WTC11 (cell line): ENCODE data around the gene COBLL1. TPM values are rescaled to one million over a fixed set of nuclear protein-coding genes. Genes with fewer than 3 reads are reported as not detected.

Experiments
- ATAC-seq: fragments of 200-7000 bp; cut with Tn5 transposase; 2 replicates; pipeline ENCODE4 v1.10.0; 2021; ENCODE audit warnings: mild to moderate bottlenecking, moderate library complexity
- CTCF ChIA-PET: fragments of 300-600 bp; sonication (Branson Sonifier 250); formaldehyde crosslinking; loops from one replicate; lab custom pipeline; 2021; ENCODE audit warnings: antibody characterized with exemption; lab: Charles Lee
- POLR2A ChIA-PET: fragments of 350-600 bp; sonication (Branson Sonifier 250); formaldehyde crosslinking; loops from one replicate; lab custom pipeline; 2021; ENCODE audit warnings: antibody characterized with exemption; lab: Charles Lee
- DNase-seq: peaks from one replicate; pipeline ENCODE4 v3.0.0; 2021; ENCODE audit warnings: low spot score
- H3K27ac Mint-ChIP-seq: 2 replicates; pipeline ENCODE4 v1.8.0; 2021; ENCODE audit warnings: mixed read lengths
- H3K27me3 Mint-ChIP-seq: 2 replicates; pipeline ENCODE4 v1.8.0; 2021; ENCODE audit warnings: low read depth, mild to moderate bottlenecking, moderate library complexity, mixed read lengths
- H3K36me3 Mint-ChIP-seq: 2 replicates; pipeline ENCODE4 v1.8.0; 2021; ENCODE audit warnings: mixed read lengths
- H3K4me1 Mint-ChIP-seq: 2 replicates; pipeline ENCODE4 v1.8.0; 2022; ENCODE audit warnings: mixed read lengths
- H3K4me3 Mint-ChIP-seq: 2 replicates; pipeline ENCODE4 v1.8.0; 2021; ENCODE audit warnings: mild to moderate bottlenecking, moderate library complexity, mixed read lengths
- H3K9me3 Mint-ChIP-seq: 2 replicates; pipeline ENCODE4 v1.8.0; 2021; ENCODE audit warnings: mixed read lengths
- ATF1 ChIP-seq: sonication (generic); formaldehyde crosslinking; IDR thresholded peaks from 2 replicates; pipeline ENCODE4 v1.8.1; 2023; ENCODE audit warnings: mild to moderate bottlenecking, moderate library complexity, missing genetic modification reagents
- ATF2 ChIP-seq: sonication (generic); formaldehyde crosslinking; IDR thresholded peaks from 2 replicates; pipeline ENCODE4 v1.8.1; 2022; ENCODE audit warnings: low read depth, missing genetic modification reagents, borderline replicate concordance
- CREB1 ChIP-seq: sonication (generic); formaldehyde crosslinking; IDR thresholded peaks from 2 replicates; pipeline ENCODE4 v1.8.0; 2023; ENCODE audit warnings: mild to moderate bottlenecking, missing genetic modification reagents
- E2F5 ChIP-seq: sonication (generic); formaldehyde crosslinking; IDR thresholded peaks from 2 replicates; pipeline ENCODE4 v1.8.1; 2022; ENCODE audit warnings: mild to moderate bottlenecking, moderate library complexity, missing genetic modification reagents
- ERG ChIP-seq: fragments of 250-450 bp; sonication (Bioruptor Pico); IDR thresholded peaks from 2 replicates; pipeline ENCODE4 v1.8.0; 2021; ENCODE audit warnings: mild to moderate bottlenecking
- ESRRA ChIP-seq: sonication (generic); formaldehyde crosslinking; IDR thresholded peaks from 2 replicates; pipeline ENCODE4 v1.8.1; 2022; ENCODE audit warnings: mild to moderate bottlenecking, missing genetic modification reagents, borderline replicate concordance
- ETV6 ChIP-seq: sonication (generic); formaldehyde crosslinking; IDR thresholded peaks from 2 replicates; pipeline ENCODE4 v1.8.1; 2022; ENCODE audit warnings: mild to moderate bottlenecking, missing genetic modification reagents
- GABPB1 ChIP-seq: sonication (generic); formaldehyde crosslinking; IDR thresholded peaks from 2 replicates; pipeline ENCODE4 v1.8.1; 2023; ENCODE audit warnings: mild to moderate bottlenecking, missing genetic modification reagents
- GTF2I ChIP-seq: fragments of 250-450 bp; sonication (Bioruptor Pico); conservative IDR thresholded peaks from 2 replicates; pipeline ENCODE4 v1.4.0; 2021; ENCODE audit warnings: mild to moderate bottlenecking
- MXD4 ChIP-seq: fragments of 250-450 bp; sonication (Bioruptor Pico); IDR thresholded peaks from 2 replicates; pipeline ENCODE4 v1.8.0; 2021; ENCODE audit warnings: mild to moderate bottlenecking, moderate library complexity, borderline replicate concordance
- NFE2L1 ChIP-seq: sonication (generic); formaldehyde crosslinking; IDR thresholded peaks from 2 replicates; pipeline ENCODE4 v1.8.1; 2023; ENCODE audit warnings: missing genetic modification reagents
- NR3C1 ChIP-seq: sonication (generic); formaldehyde crosslinking; conservative IDR thresholded peaks from 2 replicates; pipeline ENCODE4 v1.8.1; 2023; ENCODE audit warnings: low read depth, mild to moderate bottlenecking, missing genetic modification reagents
- OVOL2 ChIP-seq: fragments of 250-450 bp; sonication (Bioruptor Pico); IDR thresholded peaks from 2 replicates; pipeline ENCODE4 v1.9.0; 2021; ENCODE audit warnings: mild to moderate bottlenecking, borderline replicate concordance
- PREB ChIP-seq: sonication (generic); formaldehyde crosslinking; IDR thresholded peaks from 2 replicates; pipeline ENCODE4 v1.8.1; 2022; ENCODE audit warnings: mild to moderate bottlenecking, missing genetic modification reagents, moderate library complexity, borderline replicate concordance
- RORB ChIP-seq: fragments of 250-450 bp; sonication (Bioruptor Pico); IDR thresholded peaks from 2 replicates; pipeline ENCODE4 v1.9.0; 2021; ENCODE audit warnings: mild to moderate bottlenecking
- SMAD3 ChIP-seq: sonication (generic); formaldehyde crosslinking; IDR thresholded peaks from 2 replicates; pipeline ENCODE4 v1.8.0; 2022; ENCODE audit warnings: missing genetic modification reagents, mild to moderate bottlenecking, borderline replicate concordance
- SMAD4 ChIP-seq: sonication (generic); formaldehyde crosslinking; IDR thresholded peaks from 2 replicates; pipeline ENCODE4 v1.8.0; 2022; ENCODE audit warnings: mild to moderate bottlenecking, missing genetic modification reagents
- SOX15 ChIP-seq: fragments of 250-450 bp; sonication (Bioruptor Pico); IDR thresholded peaks from 2 replicates; pipeline ENCODE4 v1.9.0; 2021; ENCODE audit warnings: mild to moderate bottlenecking
- SP1 ChIP-seq: sonication (generic); formaldehyde crosslinking; conservative IDR thresholded peaks from 2 replicates; pipeline ENCODE4 v1.8.1; 2022; ENCODE audit warnings: missing genetic modification reagents
- TEAD4 ChIP-seq: sonication (generic); formaldehyde crosslinking; IDR thresholded peaks from 2 replicates; pipeline ENCODE4 v1.8.0; 2022; ENCODE audit warnings: mild to moderate bottlenecking, missing genetic modification reagents
- total RNA-seq: library from RNA; stranded (reverse); gene quantifications from 3 replicates; pipeline ENCODE4 v1.2.3, GENCODE V29; 2021
- TF ChIP-seq, protein P1 (sequence below): sonication (generic); formaldehyde crosslinking; IDR thresholded peaks from 2 replicates; pipeline ENCODE4 v1.8.0; 2022; ENCODE audit warnings: mild to moderate bottlenecking, missing genetic modification reagents

COBLL1 gene
- total RNA-seq, 1 experiment from 2014 or later: 5.8 TPM

DNA sequence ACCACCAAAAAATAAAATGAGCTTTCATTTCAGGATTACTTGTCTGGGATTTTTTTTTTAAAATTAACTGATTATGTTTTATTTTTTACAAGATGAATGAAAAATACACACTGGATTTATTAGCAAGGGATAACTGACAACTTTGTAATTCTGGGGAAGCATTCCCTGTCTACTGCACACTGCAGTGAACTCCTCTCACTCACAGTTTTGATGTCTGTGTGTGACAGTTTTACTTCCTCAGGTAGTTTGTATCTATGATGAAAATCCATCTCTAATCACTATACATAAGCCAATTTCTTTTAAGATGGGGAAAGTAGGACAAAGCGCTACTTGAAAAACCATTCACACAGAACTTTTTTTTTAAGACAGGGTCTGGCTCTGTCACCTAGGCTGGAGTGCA is 94.5 kb downstream of the COBLL1 start (continued):
- TF ChIP-seq SOX15 (CRISPR knock-in tag) (no peak), SMAD4 (CRISPR knock-in tag) (no peak), ATF1 (CRISPR knock-in tag) (no peak), OVOL2 (CRISPR knock-in tag) (no peak), ATF2 (no peak), PREB (CRISPR knock-in tag) (no peak), CREB1 (CRISPR knock-in tag) (no peak), MXD4 (no peak)
- TF ChIP-seq, all 79 proteins: peak for 0

GRCh38 chr2:164746713-164747112 is 94.9 kb downstream of the COBLL1 start:
- ATAC-seq (peak; percentile 47; the same call in 1 of the 2 replicates), DNase-seq (no peak)
- Mint-ChIP-seq H3K27me3 (no peaks in the 10 kb centered on the region), H3K27ac (no peak overlapping the region), H3K9me3 (no peaks in the 10 kb centered on the region), H3K36me3 (no peaks in the 10 kb centered on the region), H3K4me1 (peaks cover 3% of the 10 kb centered on the region; the same call in 1 of the 2 replicates), H3K4me3 (no peak overlapping the region)
- no peak for TF ChIP-seq GTF2I
- no peak for TF ChIP-seq RORB (CRISPR knock-in tag)
- TF ChIP-seq, protein P1, sequence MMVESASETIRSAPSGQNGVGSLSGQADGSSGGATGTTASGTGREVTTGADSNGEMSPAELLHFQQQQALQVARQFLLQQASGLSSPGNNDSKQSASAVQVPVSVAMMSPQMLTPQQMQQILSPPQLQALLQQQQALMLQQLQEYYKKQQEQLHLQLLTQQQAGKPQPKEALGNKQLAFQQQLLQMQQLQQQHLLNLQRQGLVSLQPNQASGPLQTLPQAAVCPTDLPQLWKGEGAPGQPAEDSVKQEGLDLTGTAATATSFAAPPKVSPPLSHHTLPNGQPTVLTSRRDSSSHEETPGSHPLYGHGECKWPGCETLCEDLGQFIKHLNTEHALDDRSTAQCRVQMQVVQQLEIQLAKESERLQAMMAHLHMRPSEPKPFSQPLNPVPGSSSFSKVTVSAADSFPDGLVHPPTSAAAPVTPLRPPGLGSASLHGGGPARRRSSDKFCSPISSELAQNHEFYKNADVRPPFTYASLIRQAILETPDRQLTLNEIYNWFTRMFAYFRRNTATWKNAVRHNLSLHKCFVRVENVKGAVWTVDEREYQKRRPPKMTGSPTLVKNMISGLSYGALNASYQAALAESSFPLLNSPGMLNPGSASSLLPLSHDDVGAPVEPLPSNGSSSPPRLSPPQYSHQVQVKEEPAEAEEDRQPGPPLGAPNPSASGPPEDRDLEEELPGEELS (CRISPR knock-in tag): no peak
- no peak for TF ChIP-seq ERG (CRISPR knock-in tag)
- TF ChIP-seq ETV6 (CRISPR knock-in tag): no peak
- no peak for TF ChIP-seq TEAD4 (CRISPR knock-in tag)
- POLR2A ChIA-PET: no interaction called here
- CTCF ChIA-PET: no interaction called here

DNA sequence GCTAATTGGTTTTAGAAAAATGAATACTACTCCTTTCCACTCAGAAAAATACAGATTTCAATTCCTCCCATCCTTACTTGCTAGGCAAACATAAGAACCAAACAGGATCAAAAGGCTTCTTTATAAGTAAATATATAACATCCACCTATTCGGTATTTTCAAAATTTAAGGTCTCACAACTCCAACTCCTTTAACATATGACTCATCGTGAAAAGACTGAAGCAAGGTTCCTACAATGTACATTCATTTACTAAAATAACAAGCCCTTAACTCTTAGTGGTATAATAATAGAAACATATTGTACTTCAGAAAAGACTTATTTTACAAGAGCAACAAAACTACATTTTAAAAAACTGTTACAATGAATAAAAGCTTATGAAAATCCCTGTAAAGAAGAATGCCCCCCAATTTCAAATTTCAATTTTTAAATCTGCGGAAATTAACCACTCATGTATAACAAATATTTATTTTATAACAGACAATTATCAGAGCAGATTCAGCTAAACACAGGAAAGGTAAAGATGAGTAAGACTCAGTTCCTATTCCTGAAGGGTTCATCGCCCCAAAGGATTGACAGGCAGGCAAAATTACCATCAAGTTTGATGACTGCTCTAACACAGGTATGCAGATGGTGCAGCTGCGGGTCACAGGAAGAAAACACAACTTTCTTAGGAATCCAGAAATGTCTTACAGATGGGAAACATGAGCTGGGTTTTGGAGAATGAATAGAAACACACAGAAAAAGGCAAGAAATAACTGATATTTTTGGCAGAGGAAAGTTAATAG is 96.4 kb downstream of the COBLL1 start:
- POLR2A ChIA-PET: no interaction called here
- DNase-seq (no peak), ATAC-seq (no peak)
- Mint-ChIP-seq H3K36me3 (no peaks in the 10 kb centered on the region), H3K27me3 (no peaks in the 10 kb centered on the region), H3K4me1 (peaks cover 3% of the 10 kb centered on the region; the same call in 1 of the 2 replicates), H3K9me3 (no peaks in the 10 kb centered on the region), H3K27ac (no peak overlapping the region), H3K4me3 (no peak overlapping the region)
- TF ChIP-seq TEAD4 (CRISPR knock-in tag): no peak
- no peak for TF ChIP-seq E2F5 (CRISPR knock-in tag)
- TF ChIP-seq ESRRA: no peak
- no peak for TF ChIP-seq SMAD3
- no peak for TF ChIP-seq SP1 (CRISPR knock-in tag)
- no peak for TF ChIP-seq RORB (CRISPR knock-in tag)
- no peak for TF ChIP-seq NFE2L1 (CRISPR knock-in tag)
- TF ChIP-seq GABPB1 (CRISPR knock-in tag): no peak
- no peak for TF ChIP-seq NR3C1 (CRISPR knock-in tag)
- CTCF ChIA-PET: interaction anchor here (0.5 kb wide), 1 partner anchor 201 kb away, joined by 3 read pairs; no protein-coding TSS in a partner anchor
